HG03432 (cell line): ENCODE results near the gene SLC8B1.

ENCODE experiments used
- ATAC-seq: cut with Tn5 transposase; IDR thresholded peaks from one replicate; pipeline ENCODE4 v1.9.1; 2021; ENCODE audit warnings: mild to moderate bottlenecking, moderate library complexity; ENCODE audit not compliant: unreplicated experiment

SLC8B1 gene

GRCh38 chr12:113248842-113249435 lies 86.0 kb downstream of the SLC8B1 start:
- no peak for ATAC-seq
